ENCODE data around the gene LRRN4CL. TPM values are rescaled to one million over a fixed set of nuclear protein-coding genes. Genes with fewer than 3 reads are reported as not detected.

LRRN4CL gene
- total RNA-seq, 3 donors from 2014 or later, result 9.8 to 15.1 (median 13.6) TPM

- peaks cover 5% of the 10 kb centered on the region for H3K36me3 ChIP-seq
- H3K27me3 ChIP-seq, result no peaks in the 10 kb centered on the region
- peaks cover 5 to 10% of the 10 kb centered on the region in 2 donors for H3K4me1 ChIP-seq
- peak overlapping the region; percentile 85 to 96 (median 96) for H3K4me3 ChIP-seq
- peak overlapping the region; percentile 89 to 95 for H3K27ac ChIP-seq
- intact Hi-C loops (cut with DNase I; ENCODE audit: low total_unique reads), result no loop called here
- H3K9me3 ChIP-seq, result no peaks in the 10 kb centered on the region
- no peak for DNase-seq (ENCODE audit: low spot score in 2 of 2)
- TF ChIP-seq CTCF (IDR thresholded peaks at IDR 0.05) (no peak), POLR2AphosphoS5 (IDR thresholded peaks at IDR 0.05) (no peak), POLR2A (IDR thresholded peaks at IDR 0.05) (no peak)
Observed at GRCh38 chr11:62645671-62645945, 43.7 kb downstream of the LRRN4CL start.

GRCh38 chr11:62644220-62644619, 45.1 kb downstream of the LRRN4CL start:
- peaks cover 5 to 10% of the 10 kb centered on the region in 2 donors for H3K4me1 ChIP-seq
- H3K36me3 ChIP-seq, result peaks cover 5% of the 10 kb centered on the region
- TF ChIP-seq CTCF (IDR thresholded peaks at IDR 0.05) (no peak), POLR2A (IDR thresholded peaks at IDR 0.05) (no peak)
- intact Hi-C loops (cut with DNase I; ENCODE audit: low total_unique reads), result no loop called here
- H3K4me3 ChIP-seq, result no peak overlapping the region
- DNase-seq (ENCODE audit: low spot score in 2 of 2), result no peak
- H3K27ac ChIP-seq, result no peak overlapping the region
- no peaks in the 10 kb centered on the region for H3K27me3 ChIP-seq
- H3K9me3 ChIP-seq, result no peaks in the 10 kb centered on the region

Other genes starting within 250 kb of the LRRN4CL start
- gene AHNAK, start 142.7 kb downstream of the LRRN4CL start, total RNA-seq, result 1,000 to 10,000 TPM in 2 of 3 donors, 100 to 1,000 TPM in 1; 636 to 1,393 (median 1,040) TPM
- 1,000 to 10,000 TPM; 1,312 to 1,961 (median 1,794) TPM for gene EEF1G, start 115.6 kb downstream of the LRRN4CL start, total RNA-seq
- gene TUT1, start 98.0 kb downstream of the LRRN4CL start, total RNA-seq, result 10 to 100 TPM in 2 of 3 donors, 1 to 10 TPM in 1; 7.7 to 12.1 (median 10.7) TPM
- gene MTA2, start 87.7 kb downstream of the LRRN4CL start, total RNA-seq, result 10 to 100 TPM; 61.3 to 92.8 (median 85.5) TPM
- gene EML3, start 76.8 kb downstream of the LRRN4CL start, total RNA-seq, result 10 to 100 TPM; 34.7 to 58.7 (median 35.7) TPM
- gene ROM1, start 76.3 kb downstream of the LRRN4CL start, total RNA-seq, result 10 to 100 TPM in 2 of 3 donors, 1 to 10 TPM in 1; 8.5 to 11.5 (median 11.0) TPM
- 10 to 100 TPM; 19.0 to 38.0 (median 29.6) TPM for gene B3GAT3, start 67.5 kb downstream of the LRRN4CL start, total RNA-seq
- gene GANAB, start 42.9 kb downstream of the LRRN4CL start, total RNA-seq, result 100 to 1,000 TPM; 114 to 116 (median 116) TPM
- gene INTS5, start 36.2 kb downstream of the LRRN4CL start, total RNA-seq, result 10 to 100 TPM; 14.6 to 19.0 (median 18.4) TPM
- 10 to 100 TPM; 22.9 to 42.9 (median 25.2) TPM for gene C11orf98, start 24.3 kb downstream of the LRRN4CL start, total RNA-seq
- 10 to 100 TPM in 1 of 3 donors, 1 to 10 TPM in 2; 5.4 to 16.1 (median 5.8) TPM for gene CSKMT, start 24.2 kb downstream of the LRRN4CL start, total RNA-seq
- gene UQCC3, start 17.9 kb downstream of the LRRN4CL start, total RNA-seq, result 1 to 10 TPM; 7.4 to 9.8 (median 8.3) TPM
- gene LBHD1, start 17.3 kb downstream of the LRRN4CL start, total RNA-seq, result 1 to 10 TPM; 4.3 to 6.0 (median 5.6) TPM
- 100 to 1,000 TPM; 204 to 248 (median 239) TPM for gene UBXN1, start 10.5 kb downstream of the LRRN4CL start, total RNA-seq
- gene BSCL2, start 17.9 kb upstream of the LRRN4CL start, total RNA-seq, result 10 to 100 TPM; 40.2 to 58.4 (median 54.1) TPM
- not detected for gene GNG3, start 18.1 kb upstream of the LRRN4CL start, total RNA-seq
- gene HNRNPUL2, start 37.9 kb upstream of the LRRN4CL start, total RNA-seq, result 10 to 100 TPM; 22.3 to 24.5 (median 23.6) TPM
- gene TTC9C, start 39.0 kb upstream of the LRRN4CL start, total RNA-seq, result 10 to 100 TPM; 19.2 to 26.2 (median 25.8) TPM
- gene ZBTB3, start 64.6 kb upstream of the LRRN4CL start, total RNA-seq, result 1 to 10 TPM; 5.9 to 9.7 (median 9.0) TPM
- 10 to 100 TPM; 54.2 to 80.6 (median 65.5) TPM for gene POLR2G, start 72.0 kb upstream of the LRRN4CL start, total RNA-seq
- gene TAF6L, start 81.9 kb upstream of the LRRN4CL start, total RNA-seq, result 10 to 100 TPM; 14.1 to 20.8 (median 20.5) TPM
- 10 to 100 TPM; 61.4 to 66.9 (median 64.9) TPM for gene TMEM179B, start 97.9 kb upstream of the LRRN4CL start, total RNA-seq
- 10 to 100 TPM; 26.9 to 34.1 (median 29.8) TPM for gene TMEM223, start 102.5 kb upstream of the LRRN4CL start, total RNA-seq
- gene NXF1, start 115.9 kb upstream of the LRRN4CL start, total RNA-seq, result 10 to 100 TPM; 74.9 to 89.3 (median 76.4) TPM
- 10 to 100 TPM; 30.8 to 42.3 (median 34.2) TPM for gene STX5, start 142.5 kb upstream of the LRRN4CL start, total RNA-seq
- 1 to 10 TPM in 1 of 3 donors, not detected in 2; 1.6 TPM for gene TEX54, start 143.3 kb upstream of the LRRN4CL start, total RNA-seq
- gene WDR74, start 150.1 kb upstream of the LRRN4CL start, total RNA-seq, result 10 to 100 TPM; 46.6 to 62.6 (median 48.7) TPM
- gene SLC3A2, start 191.4 kb upstream of the LRRN4CL start, total RNA-seq, result 100 to 1,000 TPM; 147 to 214 (median 171) TPM
- gene CHRM1, start 231.8 kb upstream of the LRRN4CL start, total RNA-seq, result 1 to 10 TPM in 1 of 3 donors, under 1 TPM in 1, not detected in 1; 0.88 to 1.3 TPM

Measured in breast epithelium (tissue), 4 donors.